Measurements from ENCODE around the gene ZDHHC4. TPM values are rescaled to one million over a fixed set of nuclear protein-coding genes. Genes with fewer than 3 reads are reported as not detected.

The ZDHHC4 gene
- total and polyA plus RNA-seq, 2 donors (not counting 3 experiments of a cell fraction or from before 2014, with no cell fraction given): 29.9 to 122 TPM

DNA sequence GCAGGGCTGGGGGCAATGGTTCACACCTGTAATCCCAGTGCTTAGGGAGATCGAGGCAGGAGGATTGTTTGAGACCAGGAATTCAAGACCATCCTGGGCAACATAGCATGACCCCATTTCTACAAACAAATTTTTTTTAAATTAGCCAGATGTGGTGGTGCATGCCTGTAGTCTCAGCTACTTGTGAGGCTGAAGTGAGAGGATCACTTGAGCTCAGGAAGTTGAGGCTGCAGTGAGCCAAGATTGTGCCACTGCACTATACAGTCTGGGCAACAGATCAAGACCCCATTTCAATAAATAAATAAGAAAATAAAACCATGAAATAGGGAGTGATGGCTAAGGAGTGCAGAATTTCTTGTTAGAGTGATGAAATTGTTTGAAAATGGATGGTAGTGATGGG, 34.9 kb upstream of the ZDHHC4 start:
- no peak overlapping the region for H3K4me3 ChIP-seq (replicated peaks in 1 of 3; ENCODE audit: insufficient read depth in 1 of 3, low read depth in 1 of 3, low read length in 3 of 3)
- intact Hi-C loops (cut with micrococcal nuclease): no loop called here
- POLR2A ChIA-PET: no interaction called here
- H3K9me1 ChIP-seq (replicated peaks; ENCODE audit: control insufficient read depth, extremely low read depth, insufficient read depth, low read length): no peaks in the 10 kb centered on the region
- no peak overlapping the region for H3K9ac ChIP-seq (replicated peaks; ENCODE audit: extremely low read depth, insufficient read depth, low read length)
- no peak overlapping the region for H3K27ac ChIP-seq (ENCODE audit: insufficient read depth, low read depth, low read length)
- H3K27me3 ChIP-seq (ENCODE audit: control insufficient read depth in 2 of 2, insufficient read depth in 2 of 2, low read length in 2 of 2): no peaks in the 10 kb centered on the region
- H3K9me3 ChIP-seq (replicated peaks; ENCODE audit: control insufficient read depth, insufficient read depth, low read length): no peaks in the 10 kb centered on the region
- no peaks in the 10 kb centered on the region for H3K4me1 ChIP-seq (ENCODE audit: control insufficient read depth, extremely low read depth, insufficient read depth, low read length)
- H2AFZ ChIP-seq (ENCODE audit: low read depth, low read length): no peak overlapping the region
- CTCF ChIA-PET: no interaction called here
- H3K4me2 ChIP-seq (ENCODE audit: insufficient read depth, low read length): no peak overlapping the region
- no peaks in the 10 kb centered on the region for H4K20me1 ChIP-seq (replicated peaks; ENCODE audit: control insufficient read depth, extremely low read depth, insufficient read depth, low read length)
- DNase-seq (ENCODE audit: low read depth, low spot score) (no peak), FAIRE-seq (no peak)
- H3K36me3 ChIP-seq (ENCODE audit: control insufficient read depth in 2 of 2, extremely low read depth in 1 of 2, insufficient read depth in 2 of 2, low read length in 2 of 2): no peaks in the 10 kb centered on the region
- dilution Hi-C loops (cut with MboI; ENCODE audit: extremely low pct_ligation_motif_present, low sequenced_read_pairs): no loop called here
- no TSS peak for BruUV-seq (replicated peaks)
- no peaks in the 10 kb centered on the region for H3K79me2 ChIP-seq (ENCODE audit: control insufficient read depth, insufficient read depth, low read length)
- TF ChIP-seq POLR2AphosphoS5 (IDR thresholded peaks at IDR 0.05; ENCODE audit: insufficient read depth, low read depth, low read length) (no peak), GATA2 (IDR thresholded peaks at IDR 0.05; ENCODE audit: insufficient read depth, insufficient read length, low read depth, low read length) (no peak), JUN (IDR thresholded peaks at IDR 0.05; ENCODE audit: borderline replicate concordance, insufficient read depth, insufficient read length, low read depth) (no peak), MYC (IDR thresholded peaks at IDR 0.05; ENCODE audit: low read depth, low read length) (no peak), FOS (IDR thresholded peaks at IDR 0.05; ENCODE audit: borderline replicate concordance, insufficient read depth, low read length) (no peak), POLR2A (IDR thresholded peaks at IDR 0.05; ENCODE audit: low read depth, low read length) (no peak), EZH2 (IDR thresholded peaks at IDR 0.05; ENCODE audit: borderline replicate concordance, low read depth, low read length, severe bottlenecking) (no peak), MAX (IDR thresholded peaks at IDR 0.05; ENCODE audit: insufficient read depth, insufficient read length) (no peak)
- TF ChIP-seq, protein P1, sequence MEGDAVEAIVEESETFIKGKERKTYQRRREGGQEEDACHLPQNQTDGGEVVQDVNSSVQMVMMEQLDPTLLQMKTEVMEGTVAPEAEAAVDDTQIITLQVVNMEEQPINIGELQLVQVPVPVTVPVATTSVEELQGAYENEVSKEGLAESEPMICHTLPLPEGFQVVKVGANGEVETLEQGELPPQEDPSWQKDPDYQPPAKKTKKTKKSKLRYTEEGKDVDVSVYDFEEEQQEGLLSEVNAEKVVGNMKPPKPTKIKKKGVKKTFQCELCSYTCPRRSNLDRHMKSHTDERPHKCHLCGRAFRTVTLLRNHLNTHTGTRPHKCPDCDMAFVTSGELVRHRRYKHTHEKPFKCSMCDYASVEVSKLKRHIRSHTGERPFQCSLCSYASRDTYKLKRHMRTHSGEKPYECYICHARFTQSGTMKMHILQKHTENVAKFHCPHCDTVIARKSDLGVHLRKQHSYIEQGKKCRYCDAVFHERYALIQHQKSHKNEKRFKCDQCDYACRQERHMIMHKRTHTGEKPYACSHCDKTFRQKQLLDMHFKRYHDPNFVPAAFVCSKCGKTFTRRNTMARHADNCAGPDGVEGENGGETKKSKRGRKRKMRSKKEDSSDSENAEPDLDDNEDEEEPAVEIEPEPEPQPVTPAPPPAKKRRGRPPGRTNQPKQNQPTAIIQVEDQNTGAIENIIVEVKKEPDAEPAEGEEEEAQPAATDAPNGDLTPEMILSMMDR (IDR thresholded peaks at IDR 0.05; ENCODE audit: extremely low read depth in 1 of 2, insufficient read depth in 1 of 2, low read depth in 1 of 2, low read length in 2 of 2): no peak

All from endothelial cell of umbilical vein (primary cell).